Right cardiac atrium (tissue), 5 donors: ENCODE results near the gene RAD54L. TPM values are rescaled to one million over a fixed set of nuclear protein-coding genes. Genes with fewer than 3 reads are reported as not detected.

ENCODE experiments used
- ATAC-seq, 2 donors: fragments of 200-7000 bp; cut with Tn5 transposase; one replicate each; pipeline versions ENCODE4 v1.8.0 to v1.9.1; 2020; ENCODE audit warnings: moderate library complexity in 2 of 2, mild to moderate bottlenecking in 1 of 2
- DNase-seq, 3 donors: peaks; one replicate each; pipeline ENCODE4 v3.0.0-alpha.2; 2020
- H3K27ac ChIP-seq: one replicate; pipeline ENCODE4 v1.5.1; 2013; ENCODE audit warnings: mild to moderate bottlenecking, low read length, control low read depth, moderate library complexity
- H3K27me3 ChIP-seq: one replicate; pipeline ENCODE4 v1.6.1; 2013; ENCODE audit not compliant: control insufficient read depth, insufficient read depth
- H3K4me1 ChIP-seq: one replicate; pipeline ENCODE4 v1.6.1; 2013; ENCODE audit warnings: low read length; ENCODE audit not compliant: control insufficient read depth, insufficient read depth
- H3K4me3 ChIP-seq: one replicate; pipeline ENCODE4 v1.5.1; 2013; ENCODE audit warnings: low read length, control low read depth
- H3K9me3 ChIP-seq: one replicate; pipeline ENCODE4 v1.6.1; 2013; ENCODE audit warnings: low read length; ENCODE audit not compliant: control insufficient read depth
- WGBS: extraction: QIAGEN DNeasy Blood & Tissue Kit; methylation state at CpG from one replicate; pipeline ENCODE4 v1.1.7; 2013; 5-methylcytosine and 5-hydroxymethylcytosine counted together
- intact Hi-C, 4 donors: fragments of 100-400 bp; cut with DNase I; formaldehyde crosslinking; loops; one replicate each; pipeline versions ENCODE4 v1.11.0 to v1.14.0; 2022 to 2023
- polyA plus RNA-seq: library from polyadenylated mRNA; stranded (reverse); fragments of 200-250 nt; gene quantifications from one replicate; pipeline ENCODE4 v1.2.3, GENCODE V29; 2013
- total RNA-seq, 4 donors: library from RNA; stranded (reverse); fragmentation: NEBNext Ultra II Directional; extraction: Animal tissue kit (Norgen Biotek cat#: 25700); gene quantifications; one replicate each; pipeline ENCODE4 v1.2.1, GENCODE V29; 2021
- donor health status: healthy with polysubstance abuse.
- donor health status: DM: no; HTN: yes; CAD: no.
- donor health status: DM: no; HTN: no; CAD: no.
- donor health status: DM: no; HTN: yes; CAD: no; lungs with severe emphysema.
- donor health status: DM: yes; HTN: yes; CAD: no.

Gene RAD54L
- total and polyA plus RNA-seq, 5 donors: 0.16 to 0.89 (median 0.65) TPM; not detected in 1

DNA sequence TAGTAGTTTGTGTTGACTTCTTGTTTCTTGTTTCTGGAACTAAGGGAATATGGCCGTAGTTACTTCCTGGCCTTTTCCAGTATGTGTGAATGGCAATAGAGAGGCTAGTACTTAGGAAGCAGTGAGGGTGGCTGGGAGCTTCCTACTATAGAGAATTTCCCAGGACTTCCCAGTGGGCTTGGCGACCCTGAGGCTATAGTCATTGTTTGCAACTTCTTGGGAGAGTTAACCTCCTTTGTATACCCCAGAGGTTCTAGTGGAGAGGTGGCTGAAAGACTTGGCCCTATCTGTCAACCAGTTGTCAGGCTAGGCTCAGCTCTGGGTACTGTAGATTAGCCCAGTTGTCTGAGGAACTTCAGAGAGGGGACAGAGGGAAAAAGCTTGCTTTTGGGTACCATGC, 15.6 kb downstream of the RAD54L start:
- H3K4me1 ChIP-seq: no peaks in the 10 kb centered on the region
- ATAC-seq: no peak

DNA sequence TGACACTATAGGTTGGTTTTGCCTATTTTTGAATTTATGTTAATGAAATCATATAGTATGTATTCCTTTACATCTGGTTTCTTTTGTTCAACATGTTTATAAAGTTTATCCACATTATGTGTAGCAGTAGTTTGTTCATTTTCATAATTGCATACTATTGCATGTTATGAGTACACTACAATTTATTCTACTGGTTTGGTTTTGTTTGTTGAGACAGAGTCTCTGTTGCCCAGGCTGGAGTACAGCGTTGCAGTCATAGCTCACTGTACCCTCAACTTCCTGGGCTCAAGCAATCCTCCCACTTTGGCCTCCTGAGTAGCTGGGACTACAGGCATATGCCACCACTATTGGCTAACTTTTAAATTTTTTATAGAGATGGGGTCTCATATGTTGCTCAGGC, 21.0 kb downstream of the RAD54L start:
- no peak for ATAC-seq
- H3K27me3 ChIP-seq: no peaks in the 10 kb centered on the region
- no peak overlapping the region for H3K27ac ChIP-seq
- H3K4me1 ChIP-seq: no peaks in the 10 kb centered on the region
- H3K4me3 ChIP-seq: no peak overlapping the region
- WGBS: 98% methylated on average over 1 of the region's 1 CpG
- DNase-seq: no peak
- intact Hi-C loops: no loop called here
- H3K9me3 ChIP-seq: no peaks in the 10 kb centered on the region

More for the DNA sequence above, 15.6 kb downstream of the RAD54L start:
- DNase-seq: no peak
- Histone ChIP-seq H3K9me3 (no peaks in the 10 kb centered on the region), H3K27me3 (no peaks in the 10 kb centered on the region), H3K27ac (no peak overlapping the region), H3K4me3 (no peak overlapping the region)
- intact Hi-C loops: no loop called here
- 83% methylated on average over 2 of the region's 2 CpGs for WGBS

DNA sequence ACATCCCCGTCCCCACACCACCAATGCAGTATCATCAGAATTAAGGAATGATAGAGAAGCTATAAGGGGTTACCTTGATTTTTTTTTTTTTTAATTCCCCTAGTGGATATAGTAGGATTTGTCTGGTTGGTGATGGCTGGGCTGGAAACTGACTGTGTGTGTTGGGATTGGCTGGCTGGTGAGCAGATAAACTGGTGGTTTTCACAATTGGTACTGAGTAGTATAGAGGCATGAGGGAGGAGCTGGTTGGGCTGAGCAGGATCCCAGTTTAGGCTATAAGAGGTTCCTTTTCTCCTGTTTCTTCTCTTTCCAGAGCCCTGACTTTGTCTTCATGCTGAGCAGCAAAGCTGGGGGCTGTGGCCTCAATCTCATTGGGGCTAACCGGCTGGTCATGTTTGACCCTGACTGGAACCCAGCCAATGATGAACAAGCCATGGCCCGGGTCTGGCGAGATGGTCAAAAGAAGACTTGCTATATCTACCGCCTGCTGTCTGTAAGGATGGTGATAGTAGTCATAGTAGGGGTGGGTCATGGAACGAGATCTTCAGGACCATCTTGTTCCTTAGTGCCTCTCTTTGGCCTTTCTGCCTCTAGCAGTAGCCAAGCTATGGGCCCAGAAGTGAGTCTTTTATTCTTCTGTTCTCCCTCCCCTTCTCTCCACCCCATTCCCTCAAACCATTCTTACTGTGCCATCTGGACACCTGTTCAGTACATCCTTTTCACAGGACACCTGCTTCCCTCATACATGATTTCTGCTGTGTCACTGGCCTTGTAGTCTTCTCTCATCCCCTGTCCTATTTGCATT, 26.9 kb downstream of the RAD54L start:
- 97% methylated on average over 6 of the region's 6 CpGs for WGBS
- Histone ChIP-seq H3K27me3 (no peaks in the 10 kb centered on the region), H3K4me1 (no peaks in the 10 kb centered on the region), H3K9me3 (no peaks in the 10 kb centered on the region), H3K4me3 (no peak overlapping the region), H3K27ac (no peak overlapping the region)
- intact Hi-C loops: no loop called here
- ATAC-seq (peak in 1 of 2 donors; percentile 8), DNase-seq (no peak)

GRCh38 chr1:46275030-46275337, 27.4 kb downstream of the RAD54L start:
- DNase-seq (no peak), ATAC-seq (no peak)
- H3K4me3 ChIP-seq: no peak overlapping the region
- no peak overlapping the region for H3K27ac ChIP-seq
- WGBS: 93% methylated on average over 6 of the region's 6 CpGs
- H3K4me1 ChIP-seq: no peaks in the 10 kb centered on the region
- intact Hi-C loops: no loop called here
- no peaks in the 10 kb centered on the region for H3K9me3 ChIP-seq
- H3K27me3 ChIP-seq: no peaks in the 10 kb centered on the region

DNA sequence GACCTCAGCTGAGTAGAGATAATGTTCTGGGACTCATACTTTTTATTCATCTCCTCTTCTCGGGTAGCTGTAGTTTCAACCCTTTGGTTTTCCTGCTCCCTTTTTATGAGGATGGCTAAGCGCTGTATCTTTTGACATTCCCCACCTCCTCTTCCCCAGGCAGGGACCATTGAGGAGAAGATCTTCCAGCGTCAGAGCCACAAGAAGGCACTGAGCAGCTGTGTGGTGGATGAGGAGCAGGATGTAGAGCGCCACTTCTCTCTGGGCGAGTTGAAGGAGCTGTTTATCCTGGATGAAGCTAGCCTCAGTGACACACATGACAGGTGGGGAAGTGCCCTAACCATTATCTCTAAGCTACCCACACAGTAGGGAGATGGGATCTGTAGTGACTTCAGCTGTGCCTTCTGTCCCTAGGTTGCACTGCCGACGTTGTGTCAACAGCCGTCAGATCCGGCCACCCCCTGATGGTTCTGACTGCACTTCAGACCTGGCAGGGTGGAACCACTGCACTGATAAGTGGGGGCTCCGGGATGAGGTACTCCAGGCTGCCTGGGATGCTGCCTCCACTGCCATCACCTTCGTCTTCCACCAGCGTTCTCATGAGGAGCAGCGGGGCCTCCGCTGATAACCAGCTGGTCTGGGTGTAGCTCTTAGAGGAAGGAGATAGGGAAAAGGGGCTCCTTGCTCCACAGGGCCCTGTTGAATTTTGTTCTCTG, 30.3 kb downstream of the RAD54L start:
- Histone ChIP-seq H3K27me3 (no peaks in the 10 kb centered on the region), H3K9me3 (no peaks in the 10 kb centered on the region), H3K4me3 (no peak overlapping the region), H3K4me1 (no peaks in the 10 kb centered on the region), H3K27ac (no peak overlapping the region)
- no peak for DNase-seq
- intact Hi-C loops: no loop called here
- 68% methylated on average over 14 of the region's 14 CpGs for WGBS
- ATAC-seq: peak; percentile 14 to 16

- Histone ChIP-seq H3K4me1 (no peaks in the 10 kb centered on the region), H3K4me3 (no peak overlapping the region), H3K9me3 (no peaks in the 10 kb centered on the region), H3K27ac (no peak overlapping the region), H3K27me3 (no peaks in the 10 kb centered on the region)
- intact Hi-C loops: no loop called here
- no peak for ATAC-seq
- DNase-seq: peak in 2 of 3 donors; percentile 55 to 56
- WGBS: 87% methylated on average over 12 of the region's 12 CpGs
Measured at GRCh38 chr1:46278807-46279206, 31.2 kb downstream of the RAD54L start.

DNA sequence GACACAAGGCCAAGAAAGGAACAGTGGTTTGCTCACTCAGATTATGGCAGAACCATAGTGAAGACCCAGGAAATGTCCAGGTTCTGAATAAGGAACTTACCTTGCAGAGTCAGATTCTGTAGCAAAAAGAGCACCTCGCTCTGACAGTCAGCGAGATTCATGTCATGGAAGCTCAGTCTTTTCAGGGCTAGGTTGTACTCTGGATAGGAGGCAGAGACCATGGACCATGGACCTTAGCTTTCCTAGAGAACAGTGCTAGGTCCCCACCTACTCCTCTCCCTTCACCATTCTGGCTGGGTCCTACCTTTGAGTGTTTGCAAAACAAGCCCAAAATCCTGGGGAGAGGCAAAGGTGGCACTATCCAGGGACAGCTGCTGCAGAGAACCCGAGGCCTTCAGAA, 32.5 kb downstream of the RAD54L start:
- ATAC-seq: no peak
- Histone ChIP-seq H3K4me3 (no peak overlapping the region), H3K27me3 (no peaks in the 10 kb centered on the region), H3K4me1 (peaks cover 3% of the 10 kb centered on the region), H3K27ac (no peak overlapping the region), H3K9me3 (no peaks in the 10 kb centered on the region)
- WGBS: 93% methylated on average over 3 of the region's 3 CpGs
- DNase-seq: no peak
- intact Hi-C loops: no loop called here

DNA sequence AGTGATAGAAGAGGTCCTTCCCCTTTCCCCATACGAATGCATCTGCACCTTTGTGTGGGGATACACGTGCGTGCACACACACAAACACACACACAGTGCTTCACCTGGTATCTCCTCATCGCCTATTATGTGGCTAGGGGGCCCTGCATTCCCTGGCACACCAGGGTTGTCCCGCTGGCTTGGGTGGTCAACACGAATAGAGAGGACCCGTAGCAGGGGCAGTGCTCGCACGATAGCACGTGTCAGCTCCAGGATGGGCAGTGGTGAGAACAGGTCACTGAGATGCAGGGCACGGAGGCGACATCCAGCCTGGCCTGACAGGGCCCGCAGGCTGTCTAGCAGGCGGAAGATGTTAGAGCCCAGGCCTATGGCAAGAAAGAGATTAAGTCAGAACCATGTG, 33.5 kb downstream of the RAD54L start:
- ATAC-seq (no peak), DNase-seq (no peak)
- H3K9me3 ChIP-seq: no peaks in the 10 kb centered on the region
- no peaks in the 10 kb centered on the region for H3K27me3 ChIP-seq
- H3K4me1 ChIP-seq: peaks cover 3% of the 10 kb centered on the region
- intact Hi-C loops: no loop called here
- no peak overlapping the region for H3K4me3 ChIP-seq
- WGBS: 88% methylated on average over 14 of the region's 14 CpGs
- no peak overlapping the region for H3K27ac ChIP-seq

GRCh38 chr1:46284058-46284457, 36.5 kb downstream of the RAD54L start:
- Histone ChIP-seq H3K27ac (no peak overlapping the region), H3K27me3 (no peaks in the 10 kb centered on the region), H3K4me3 (no peak overlapping the region), H3K9me3 (no peaks in the 10 kb centered on the region), H3K4me1 (peaks cover 3% of the 10 kb centered on the region)
- intact Hi-C loops: no loop called here
- DNase-seq: no peak
- no peak for ATAC-seq
- WGBS: 41% methylated on average over 1 of the region's 1 CpG

GRCh38 chr1:46284597-46285564, 37.3 kb downstream of the RAD54L start:
- H3K27me3 ChIP-seq: no peaks in the 10 kb centered on the region
- intact Hi-C loops: no loop called here
- ATAC-seq (no peak), DNase-seq (no peak)
- no peak overlapping the region for H3K27ac ChIP-seq
- no peaks in the 10 kb centered on the region for H3K9me3 ChIP-seq
- WGBS: 72% methylated on average over 3 of the region's 3 CpGs
- H3K4me3 ChIP-seq: no peak overlapping the region
- H3K4me1 ChIP-seq: peaks cover 3% of the 10 kb centered on the region
